Upper lobe of right lung (tissue), 1 donor: ENCODE data around the gene ANKFY1. TPM values are rescaled to one million over a fixed set of nuclear protein-coding genes. Genes with fewer than 3 reads are reported as not detected.

ENCODE experiments used
- ATAC-seq: fragments of 200-7000 bp; cut with Tn5 transposase; one replicate; pipeline ENCODE4 v1.9.1; 2020; ENCODE audit warnings: mild to moderate bottlenecking, moderate library complexity
- DNase-seq: peaks from one replicate; pipeline ENCODE4 v3.0.0-alpha.2; 2020
- H3K27ac ChIP-seq: fragments of 200-600 bp; one replicate; pipeline ENCODE4 v1.8.0; 2022
- H3K27me3 ChIP-seq: fragments of 200-600 bp; one replicate; pipeline ENCODE4 v1.8.0; 2022; ENCODE audit warnings: mild to moderate bottlenecking
- H3K36me3 ChIP-seq: fragments of 200-600 bp; one replicate; pipeline ENCODE4 v1.8.0; 2022
- H3K4me1 ChIP-seq: fragments of 200-600 bp; one replicate; pipeline ENCODE4 v1.8.0; 2022
- H3K4me3 ChIP-seq: fragments of 200-600 bp; one replicate; pipeline ENCODE4 v1.8.0; 2022; ENCODE audit warnings: mild to moderate bottlenecking
- H3K9me3 ChIP-seq: fragments of 200-600 bp; one replicate; pipeline ENCODE4 v1.8.0; 2022
- CTCF ChIP-seq: fragments of 200-600 bp; IDR thresholded peaks from one replicate; pipeline ENCODE4 v1.8.0; 2022; ENCODE audit warnings: antibody characterized with exemption
- intact Hi-C: fragments of 100-400 bp; cut with DNase I; formaldehyde crosslinking; loops from one replicate; pipeline ENCODE4 v1.11.0; 2022
- total RNA-seq: library from RNA; stranded (reverse); fragmentation: NEBNext Ultra II Directional; extraction: Animal tissue kit (Norgen Biotek cat#: 25700); gene quantifications from one replicate; pipeline ENCODE4 v1.2.1, GENCODE V29; 2021
- donor health status: DM: no; HTN: yes; CAD: no; lungs with severe emphysema.

Gene ANKFY1
- total RNA-seq, 1 donor from 2014 or later: 64.8 TPM

- intact Hi-C loops: no loop called here
- no peak for TF ChIP-seq CTCF
- H3K9me3 ChIP-seq: no peaks in the 10 kb centered on the region
- H3K4me1 ChIP-seq: peaks cover 39% of the 10 kb centered on the region
- H3K27ac ChIP-seq: no peak overlapping the region
- ATAC-seq: no peak
- no peaks in the 10 kb centered on the region for H3K27me3 ChIP-seq
- no peak for DNase-seq
- H3K36me3 ChIP-seq: peaks cover 14% of the 10 kb centered on the region
- no peak overlapping the region for H3K4me3 ChIP-seq
These were observed 17.1 kb downstream of the ANKFY1 start for GRCh38 chr17:4246674-4247073.

- no peaks in the 10 kb centered on the region for H3K27me3 ChIP-seq
- no peak overlapping the region for H3K27ac ChIP-seq
- H3K36me3 ChIP-seq: peaks cover 48% of the 10 kb centered on the region
- no peak for TF ChIP-seq CTCF
- ATAC-seq: no peak
- no peaks in the 10 kb centered on the region for H3K9me3 ChIP-seq
- no peak for DNase-seq
- peaks cover 3% of the 10 kb centered on the region for H3K4me1 ChIP-seq
- intact Hi-C loops: no loop called here
- no peak overlapping the region for H3K4me3 ChIP-seq
These were observed 22.2 kb downstream of the ANKFY1 start for GRCh38 chr17:4241535-4241934.

GRCh38 chr17:4236456-4236855 is 27.3 kb downstream of the ANKFY1 start:
- peaks cover 5% of the 10 kb centered on the region for H3K4me1 ChIP-seq
- no peak overlapping the region for H3K4me3 ChIP-seq
- ATAC-seq: no peak
- no peak for TF ChIP-seq CTCF
- no peaks in the 10 kb centered on the region for H3K9me3 ChIP-seq
- no peaks in the 10 kb centered on the region for H3K27me3 ChIP-seq
- no peak for DNase-seq
- peaks cover 83% of the 10 kb centered on the region for H3K36me3 ChIP-seq
- H3K27ac ChIP-seq: no peak overlapping the region
- intact Hi-C loops: no loop called here

- intact Hi-C loops: no loop called here
- Histone ChIP-seq H3K27ac (no peak overlapping the region), H3K27me3 (no peaks in the 10 kb centered on the region), H3K4me1 (peaks cover 10% of the 10 kb centered on the region), H3K36me3 (peaks cover 83% of the 10 kb centered on the region), H3K4me3 (no peak overlapping the region), H3K9me3 (no peaks in the 10 kb centered on the region)
- ATAC-seq (no peak), DNase-seq (no peak)
- TF ChIP-seq CTCF: no peak
These were observed 28.2 kb downstream of the ANKFY1 start for GRCh38 chr17:4235372-4236279.

GRCh38 chr17:4234401-4234800 is 29.4 kb downstream of the ANKFY1 start:
- no peak for ATAC-seq

More at GRCh38 chr17:4234401-4234800, 29.4 kb downstream of the ANKFY1 start:
- Histone ChIP-seq H3K36me3 (peaks cover 72% of the 10 kb centered on the region), H3K4me3 (no peak overlapping the region), H3K27ac (no peak overlapping the region), H3K9me3 (no peaks in the 10 kb centered on the region), H3K27me3 (no peaks in the 10 kb centered on the region), H3K4me1 (peaks cover 16% of the 10 kb centered on the region)
- no peak for TF ChIP-seq CTCF
- intact Hi-C loops: no loop called here
- no peak for DNase-seq
